22Rv1 (cell line): ENCODE results near the gene CAMSAP1.

Experiments
- H3K27ac ChIP-seq: fragments of 450-650 bp; 2 replicates; pipeline ENCODE4 v1.5.1; 2017
- ZFX ChIP-seq: fragments of 450-650 bp; IDR thresholded peaks from 2 replicates; pipeline ENCODE4 v1.6.1; 2017; ENCODE audit warnings: antibody characterized with exemption, borderline replicate concordance
- TF ChIP-seq, protein P1 (sequence below): fragments of 450-650 bp; IDR thresholded peaks from 2 replicates; pipeline ENCODE4 v1.5.1; 2017; ENCODE audit warnings: mild to moderate bottlenecking

The CAMSAP1 gene

DNA sequence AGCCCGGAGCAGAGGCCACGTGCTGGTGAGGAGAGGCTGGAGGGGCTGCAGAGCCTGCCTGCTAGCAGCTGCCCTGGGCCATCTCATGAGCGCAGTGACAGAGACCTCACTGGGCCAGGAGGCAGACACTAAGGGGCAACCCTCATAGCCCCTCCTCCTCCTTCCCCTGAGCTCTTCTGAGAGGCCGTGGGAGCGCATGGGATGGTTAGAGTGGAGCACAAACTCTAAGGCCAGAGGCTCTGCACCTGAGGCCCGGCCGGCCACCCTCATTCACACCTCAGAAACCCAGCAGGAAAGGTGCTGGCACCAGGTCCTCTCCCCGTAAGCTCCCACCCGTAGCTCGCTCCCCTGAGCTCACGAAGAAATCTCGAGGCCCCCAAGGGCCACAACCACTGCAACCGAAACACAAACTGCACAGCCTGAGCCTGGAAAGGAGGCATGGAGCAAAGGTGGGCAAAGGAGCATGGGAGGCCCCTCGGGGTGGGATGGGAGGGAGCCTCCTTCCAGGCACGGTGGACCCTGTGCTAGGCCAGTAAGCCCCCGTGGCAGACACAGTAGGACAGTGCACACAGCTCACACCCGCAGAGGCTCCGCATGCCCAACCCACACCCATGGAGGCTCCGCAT, 17.7 kb downstream of the CAMSAP1 start:
- H3K27ac ChIP-seq = no peak overlapping the region
- TF ChIP-seq ZFX = no peak
- TF ChIP-seq, protein P1, sequence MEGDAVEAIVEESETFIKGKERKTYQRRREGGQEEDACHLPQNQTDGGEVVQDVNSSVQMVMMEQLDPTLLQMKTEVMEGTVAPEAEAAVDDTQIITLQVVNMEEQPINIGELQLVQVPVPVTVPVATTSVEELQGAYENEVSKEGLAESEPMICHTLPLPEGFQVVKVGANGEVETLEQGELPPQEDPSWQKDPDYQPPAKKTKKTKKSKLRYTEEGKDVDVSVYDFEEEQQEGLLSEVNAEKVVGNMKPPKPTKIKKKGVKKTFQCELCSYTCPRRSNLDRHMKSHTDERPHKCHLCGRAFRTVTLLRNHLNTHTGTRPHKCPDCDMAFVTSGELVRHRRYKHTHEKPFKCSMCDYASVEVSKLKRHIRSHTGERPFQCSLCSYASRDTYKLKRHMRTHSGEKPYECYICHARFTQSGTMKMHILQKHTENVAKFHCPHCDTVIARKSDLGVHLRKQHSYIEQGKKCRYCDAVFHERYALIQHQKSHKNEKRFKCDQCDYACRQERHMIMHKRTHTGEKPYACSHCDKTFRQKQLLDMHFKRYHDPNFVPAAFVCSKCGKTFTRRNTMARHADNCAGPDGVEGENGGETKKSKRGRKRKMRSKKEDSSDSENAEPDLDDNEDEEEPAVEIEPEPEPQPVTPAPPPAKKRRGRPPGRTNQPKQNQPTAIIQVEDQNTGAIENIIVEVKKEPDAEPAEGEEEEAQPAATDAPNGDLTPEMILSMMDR = no peak

DNA sequence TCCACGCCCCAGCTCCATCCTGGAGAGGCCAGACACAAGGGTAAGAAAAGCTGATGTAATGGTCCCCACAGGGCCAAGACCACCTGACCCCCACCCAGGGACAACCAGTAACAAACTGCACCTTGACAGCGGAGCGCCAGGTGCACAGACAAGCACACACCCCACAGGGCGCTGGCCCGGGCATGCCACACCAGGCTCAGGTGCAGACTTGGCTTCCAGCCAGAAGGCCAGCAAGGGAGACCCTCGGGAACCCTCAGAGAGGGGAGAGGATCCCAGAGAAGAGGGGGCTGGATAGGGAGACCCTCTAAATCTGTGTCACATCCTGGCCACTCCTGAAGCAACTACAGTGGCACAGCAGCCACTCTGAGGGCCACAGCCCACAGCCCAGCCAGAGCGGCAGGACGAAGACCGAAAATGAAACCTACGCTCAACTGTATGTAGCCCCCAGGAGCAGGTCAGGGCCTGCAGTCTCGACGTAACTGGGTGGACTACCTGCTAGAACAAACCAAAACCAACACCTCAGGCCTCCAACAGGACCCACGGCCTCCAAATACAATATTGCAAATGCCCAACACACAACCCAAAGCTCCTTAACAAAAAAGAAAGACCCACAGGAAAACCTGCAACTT, 18.5 kb downstream of the CAMSAP1 start:
- H3K27ac ChIP-seq = no peak overlapping the region
- no peak for TF ChIP-seq ZFX
- TF ChIP-seq, protein P1 = no peak

DNA sequence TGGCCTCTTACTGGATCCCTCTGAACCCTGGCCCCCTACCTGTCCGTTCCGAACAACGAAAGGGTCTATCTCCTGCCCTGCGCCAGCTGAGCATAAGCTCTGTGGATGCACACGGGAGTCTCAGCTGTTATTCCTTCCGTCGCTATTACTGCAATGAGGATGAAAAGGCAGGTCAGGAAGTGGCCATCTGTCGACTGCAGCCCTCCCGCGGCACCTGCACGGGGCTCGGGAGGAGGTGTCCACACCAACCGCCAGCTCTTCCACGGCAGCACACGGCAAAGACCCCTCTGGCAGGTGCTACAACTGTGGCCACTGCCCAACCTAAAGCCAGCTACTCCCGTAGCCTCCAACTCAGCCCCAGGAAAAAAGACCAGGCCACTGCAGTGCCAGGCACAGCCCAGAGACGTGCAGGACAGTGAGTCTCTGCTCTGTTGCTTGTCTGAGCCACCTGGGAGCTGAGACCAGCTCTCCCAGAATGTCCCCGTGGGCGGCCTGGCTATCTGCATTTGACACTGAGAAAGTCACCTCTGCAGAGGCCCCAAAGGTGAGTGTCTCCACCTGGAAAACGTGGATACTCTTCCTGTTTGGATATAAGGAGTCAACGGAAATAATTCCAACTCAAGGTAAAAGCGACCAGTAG, 19.1 kb downstream of the CAMSAP1 start:
- TF ChIP-seq, protein P1 = no peak
- TF ChIP-seq ZFX = no peak
- no peak overlapping the region for H3K27ac ChIP-seq

DNA sequence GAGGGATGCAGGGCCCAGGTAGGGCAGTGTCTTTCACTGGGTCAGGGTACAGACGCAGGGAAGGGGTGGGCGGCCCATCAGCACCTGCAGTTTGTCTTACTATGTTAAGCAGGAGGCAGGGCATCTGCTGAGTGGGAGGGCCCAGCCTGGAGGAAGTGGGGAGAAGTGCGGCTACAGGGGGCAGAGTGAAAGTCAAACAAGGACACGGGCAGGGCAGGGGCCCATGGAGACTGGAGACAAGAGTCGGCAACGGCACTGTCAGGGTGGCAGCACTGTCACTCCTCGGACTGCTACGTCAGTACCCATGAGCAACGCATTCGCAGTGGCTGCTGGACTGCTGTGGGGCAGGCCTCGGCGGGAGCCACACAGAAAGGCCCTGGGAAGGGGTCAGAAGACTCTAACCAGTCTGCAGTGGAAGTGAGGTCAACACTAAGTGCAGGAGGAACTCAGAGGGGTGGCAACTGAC, 19.7 kb downstream of the CAMSAP1 start:
- H3K27ac ChIP-seq = no peak overlapping the region
- TF ChIP-seq, protein P1 = no peak
- TF ChIP-seq ZFX = no peak

DNA sequence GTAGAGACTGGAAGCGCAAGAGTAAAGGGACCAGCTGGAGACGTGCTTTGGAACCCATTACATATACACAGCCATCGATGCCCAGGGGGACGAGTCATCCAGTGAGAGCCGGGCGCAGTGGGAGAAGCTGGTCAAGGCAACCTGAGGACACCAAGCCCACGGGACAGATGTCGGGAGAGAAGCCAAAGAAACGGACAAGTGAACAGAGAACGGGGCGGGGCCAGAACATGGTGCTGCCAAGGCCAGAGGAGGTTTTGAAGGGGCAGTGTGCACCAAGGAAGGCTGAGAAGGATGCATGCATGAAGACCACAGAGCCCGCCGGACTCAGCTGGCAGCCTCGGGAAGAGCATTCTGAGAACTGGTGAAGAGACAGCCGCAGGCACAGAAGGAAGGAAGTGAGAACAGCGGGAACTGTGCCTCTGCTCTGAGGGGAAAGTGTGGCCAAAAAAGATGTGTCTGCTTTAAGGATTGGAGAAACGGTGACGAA, 20.3 kb downstream of the CAMSAP1 start:
- TF ChIP-seq ZFX = no peak
- TF ChIP-seq, protein P1 = no peak
- no peak overlapping the region for H3K27ac ChIP-seq

DNA sequence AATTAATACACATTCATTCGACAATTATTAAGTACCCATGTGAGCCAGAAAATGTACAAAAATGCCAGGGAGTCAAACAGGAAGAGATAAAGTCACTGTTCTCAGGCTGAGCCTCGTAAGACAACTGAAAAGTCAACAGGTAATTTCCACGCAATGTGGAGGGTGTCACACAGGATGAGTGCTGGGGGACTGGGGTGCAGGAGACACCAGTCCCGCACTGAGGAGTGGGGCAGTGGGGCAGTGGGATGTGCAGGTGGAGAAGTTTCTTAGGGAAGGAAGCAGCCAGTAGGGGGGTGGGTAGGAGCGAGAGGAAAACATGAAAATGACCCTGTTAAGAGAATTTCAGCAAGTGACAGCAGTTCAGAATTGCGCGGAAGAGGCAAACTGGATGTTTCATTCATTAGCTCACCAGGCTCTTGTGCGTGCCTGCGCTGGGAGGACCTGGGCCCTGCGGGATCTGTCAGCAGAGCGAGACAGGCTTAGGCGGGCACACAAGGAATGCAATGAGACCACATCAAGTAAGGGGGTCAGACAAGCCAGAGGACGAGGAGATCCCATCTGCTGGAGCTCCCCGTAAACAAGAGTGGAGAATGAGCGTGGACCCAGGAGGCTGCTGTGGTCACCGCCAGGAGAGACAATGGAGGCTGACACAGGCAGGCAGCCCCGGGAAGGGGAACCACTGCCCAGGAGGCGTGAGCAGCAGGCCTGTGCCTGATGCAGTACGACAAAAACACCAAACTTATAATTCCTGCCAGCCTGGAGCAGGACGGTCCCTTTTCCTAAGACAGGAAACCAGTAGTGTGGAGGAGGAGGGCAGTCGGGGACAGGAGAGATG, 21.0 kb downstream of the CAMSAP1 start:
- no peak for TF ChIP-seq ZFX
- TF ChIP-seq, protein P1 = no peak
- no peak overlapping the region for H3K27ac ChIP-seq
